Smooth muscle cell of the brain vasculature (primary cell): ENCODE results near the gene UBE3D.
"Not testable (repeated sequence)": the region's sequence is repeated elsewhere in the genome, so short reads cannot be mapped to it uniquely, and the experiment has no call there.

Experiments used
- DNase-seq: peaks from one replicate; pipeline ENCODE4 v3.0.0-alpha.2; 2012; ENCODE audit warnings: low read depth, low spot score

Gene UBE3D

DNA sequence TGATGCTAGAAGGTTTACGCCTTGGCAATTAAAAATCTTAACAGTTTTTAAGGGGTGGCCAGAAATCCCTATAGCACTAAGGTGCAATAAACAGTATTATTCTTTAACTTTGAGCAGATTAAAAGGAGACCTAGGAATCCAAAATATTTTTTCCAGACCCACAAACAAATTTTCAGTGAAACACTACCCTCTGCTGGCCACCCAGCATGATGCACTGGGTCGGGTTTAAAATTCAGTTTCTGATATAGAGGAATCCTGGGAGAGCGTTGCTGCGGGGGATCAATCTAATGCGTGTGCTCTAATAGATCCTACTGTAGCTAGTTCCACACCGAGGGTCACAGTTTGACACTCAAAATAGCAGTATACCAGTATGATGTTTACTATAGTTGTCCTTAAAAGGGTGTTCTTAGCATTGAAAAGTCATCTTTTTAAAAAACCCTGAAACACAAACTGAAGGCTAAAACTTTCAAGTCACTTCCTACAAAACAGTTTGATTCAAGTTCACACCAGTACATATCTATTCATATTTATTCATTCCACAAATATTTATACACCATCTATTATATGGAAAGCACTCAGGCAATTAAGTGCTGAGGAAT lies 10.2 kb downstream of the UBE3D start:
- DNase-seq, result no peak

DNA sequence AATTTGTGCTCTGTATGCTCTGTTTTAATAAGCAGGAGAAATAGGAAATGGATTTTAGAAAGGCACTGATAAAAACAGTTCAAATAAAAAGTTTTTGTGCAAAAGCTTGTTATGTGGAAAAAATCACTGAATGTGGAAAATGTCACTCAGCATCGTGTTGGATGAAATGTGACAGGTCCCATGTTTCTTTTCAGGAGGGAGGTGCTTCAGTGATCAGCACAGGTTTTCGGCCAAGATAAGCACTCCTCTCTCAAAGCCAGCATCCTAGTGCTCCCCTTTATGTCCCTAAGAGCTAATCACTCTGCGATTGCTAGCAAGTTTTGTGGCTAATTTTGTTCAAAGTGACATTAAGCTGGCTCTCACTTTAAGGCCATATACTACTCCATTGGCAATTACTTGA lies 12.0 kb downstream of the UBE3D start:
- DNase-seq, result no peak

DNA sequence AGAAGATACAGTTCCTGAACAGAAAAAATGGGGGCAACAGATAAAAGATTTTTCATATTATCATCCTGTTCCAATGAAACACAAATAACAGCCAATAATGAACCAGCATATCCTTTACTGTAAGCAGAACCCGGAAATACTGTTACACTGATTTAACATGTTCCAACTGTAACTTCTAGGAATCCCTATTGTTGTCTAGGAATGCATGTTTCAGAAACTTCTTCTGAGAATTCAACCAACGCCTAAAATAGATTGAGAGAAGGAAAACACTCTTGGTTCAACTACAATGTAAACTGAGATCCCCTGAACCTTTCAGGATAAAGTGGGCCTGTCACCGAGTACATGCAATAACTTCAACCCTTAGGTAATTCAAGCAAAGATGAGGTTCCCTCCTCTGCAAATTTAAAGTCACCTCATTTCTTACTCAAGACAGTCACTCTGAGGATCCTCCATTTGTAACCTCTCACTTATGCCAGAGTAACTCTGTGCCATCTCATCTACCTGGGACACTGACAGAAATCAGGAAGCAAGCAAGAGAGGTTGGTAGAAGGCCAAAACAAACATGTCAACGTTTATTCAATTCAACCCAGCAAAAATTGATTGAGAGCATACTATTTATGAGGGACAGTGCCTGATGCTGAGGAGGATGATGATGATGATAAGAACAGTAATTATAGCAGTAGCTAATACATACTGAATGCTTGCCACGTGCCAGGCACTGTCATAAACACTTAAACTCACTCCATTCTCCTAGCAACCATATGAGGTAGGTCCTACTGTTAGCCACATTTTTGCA lies 14.1 kb downstream of the UBE3D start:
- no peak for DNase-seq

DNA sequence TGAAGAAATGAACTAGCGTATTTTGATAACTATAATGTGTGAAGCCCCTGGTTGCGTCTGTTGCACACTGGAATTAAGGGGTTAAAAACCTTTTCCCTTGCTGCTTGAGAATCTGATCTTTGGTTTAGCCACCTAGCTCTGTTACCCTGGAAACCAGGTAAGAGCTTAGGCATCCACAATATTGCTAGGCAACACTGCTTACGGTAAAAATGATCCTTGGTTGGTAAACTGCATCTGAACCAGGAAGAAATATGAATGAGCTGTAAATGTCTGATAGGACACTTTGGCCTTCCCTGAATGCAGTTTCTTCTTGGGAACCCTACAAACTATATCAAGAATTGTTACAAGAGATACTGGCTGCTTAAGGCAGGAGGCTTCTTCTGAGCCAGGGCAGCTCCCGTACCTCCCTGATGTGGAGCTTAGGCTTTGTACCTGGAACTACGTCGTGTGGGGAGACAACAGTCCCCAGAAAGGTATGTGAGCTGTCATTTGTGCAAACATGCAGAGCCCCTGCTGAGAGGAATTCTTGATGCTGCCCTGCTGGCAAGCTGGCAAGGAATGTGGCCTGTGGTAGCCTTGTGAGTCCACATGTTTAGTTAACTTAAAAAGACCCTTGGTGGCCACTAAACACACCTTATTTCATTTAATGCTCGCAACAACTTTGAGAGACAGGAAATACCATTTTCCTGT lies 18.4 kb downstream of the UBE3D start:
- no peak for DNase-seq

DNA sequence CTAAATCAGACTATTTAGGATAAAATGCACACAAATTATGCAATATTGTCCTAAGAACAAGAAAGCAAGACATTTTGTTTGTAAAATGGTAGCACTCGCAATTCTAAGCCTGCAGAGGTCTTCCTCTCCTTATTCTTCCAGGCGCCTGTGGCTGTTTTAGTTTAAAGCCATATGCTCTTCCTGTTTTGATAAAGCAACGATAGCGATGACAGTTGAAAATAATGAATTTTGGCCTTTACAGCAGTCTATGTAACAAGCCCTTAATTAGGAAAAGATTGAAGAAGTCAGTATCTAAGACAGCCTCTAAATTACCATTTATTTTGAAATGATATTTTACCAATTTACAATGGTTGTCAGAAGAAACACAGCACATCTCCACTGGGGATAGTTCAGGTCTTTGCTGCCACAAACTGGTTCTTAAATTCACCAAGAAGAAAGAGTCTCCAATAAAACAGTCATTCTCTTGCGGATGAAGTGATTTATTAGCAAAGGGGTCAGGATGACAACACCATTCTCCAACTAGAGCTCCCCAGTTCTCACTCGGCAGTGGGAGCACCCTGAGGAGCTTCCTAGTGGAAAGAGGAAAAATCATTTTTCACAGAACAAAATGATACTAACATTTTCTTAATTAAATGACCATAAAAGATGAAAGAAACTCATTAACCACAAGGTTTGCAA lies 21.4 kb downstream of the UBE3D start:
- DNase-seq, result no peak

DNA sequence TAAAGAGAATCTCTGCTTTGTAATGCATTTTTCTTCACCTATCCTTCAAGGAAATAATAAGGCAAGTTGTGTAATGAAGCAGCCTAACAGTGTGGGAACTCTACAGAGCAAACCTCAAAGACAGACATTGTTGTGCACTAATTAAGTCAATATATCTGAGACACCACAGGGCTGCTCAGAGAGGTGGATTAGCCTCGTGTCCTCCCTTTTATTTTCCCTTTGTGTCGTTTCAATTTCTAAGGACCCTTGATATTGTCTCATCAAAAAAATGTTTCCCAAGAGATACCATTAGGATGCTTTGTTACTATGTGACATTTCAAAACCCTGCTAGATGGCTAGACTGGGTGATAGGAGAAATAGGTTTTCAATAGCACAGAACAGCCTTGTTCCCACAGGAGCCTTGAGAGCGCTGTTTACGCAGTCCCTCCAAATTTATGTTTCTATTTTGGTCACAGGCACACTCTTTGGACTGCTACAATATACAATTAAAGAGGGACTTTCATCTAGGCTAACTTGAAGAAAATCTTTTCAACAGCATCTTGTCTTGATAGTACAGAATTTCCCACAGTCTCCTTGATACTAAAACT lies 23.1 kb downstream of the UBE3D start:
- DNase-seq, result no peak

DNA sequence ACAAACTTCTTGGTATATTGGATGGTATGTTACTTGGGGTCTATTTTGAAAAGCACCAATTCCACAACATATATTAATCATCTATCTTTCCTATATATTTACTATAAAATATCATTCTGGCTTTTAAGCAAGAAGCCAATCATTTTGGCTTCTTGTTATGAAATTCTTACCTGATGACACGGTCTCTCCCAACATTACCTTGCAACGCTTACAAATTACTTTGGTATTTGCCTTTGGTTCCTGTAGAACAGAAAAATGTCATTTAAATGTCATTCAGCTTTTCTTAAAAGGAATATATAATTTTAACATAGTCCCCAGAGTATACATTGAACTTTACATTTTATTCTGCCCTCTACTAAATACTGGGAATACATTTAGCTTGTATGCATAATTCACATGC lies 27.4 kb downstream of the UBE3D start:
- DNase-seq, result no peak

DNA sequence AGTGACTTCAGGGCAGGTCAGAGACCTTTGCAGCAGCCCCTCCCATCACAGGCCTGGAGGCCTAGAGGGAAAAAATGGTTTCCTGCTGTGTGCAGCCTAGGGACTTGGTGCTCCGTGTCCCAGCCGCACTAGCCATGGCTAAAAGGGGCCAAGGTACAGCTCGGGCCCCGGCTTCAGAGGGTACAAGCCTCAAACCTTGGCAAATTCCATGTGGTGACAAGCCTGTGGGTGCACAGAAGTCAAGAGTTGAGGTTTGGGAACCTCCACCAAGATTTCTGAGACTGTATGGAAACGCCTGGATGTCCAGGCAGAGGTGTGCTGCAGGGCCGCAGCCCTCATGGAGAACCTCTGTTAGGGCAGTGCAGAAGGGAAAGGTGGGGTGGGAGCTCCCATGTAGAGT lies 34.0 kb downstream of the UBE3D start:
- no peak for DNase-seq

DNA sequence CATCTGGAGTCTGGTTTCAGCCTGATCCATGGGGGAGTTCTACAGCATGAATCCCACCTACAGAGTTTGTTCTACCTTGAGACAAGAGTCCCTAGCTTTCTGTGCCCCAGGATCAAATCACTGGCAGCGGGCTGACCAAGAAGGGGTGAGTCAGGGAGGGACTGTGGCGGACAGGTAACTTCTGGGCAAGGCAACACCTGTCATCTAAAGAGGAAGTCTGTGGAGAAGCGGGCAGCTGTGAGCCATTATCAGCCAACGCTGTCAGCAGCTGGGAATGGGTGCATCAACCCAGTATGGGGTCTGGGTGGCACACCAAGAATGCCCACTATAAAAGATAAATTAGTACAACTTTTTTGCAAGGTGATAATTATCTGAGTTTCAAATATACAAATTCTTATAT lies 45.9 kb downstream of the UBE3D start:
- DNase-seq, result no peak

DNA sequence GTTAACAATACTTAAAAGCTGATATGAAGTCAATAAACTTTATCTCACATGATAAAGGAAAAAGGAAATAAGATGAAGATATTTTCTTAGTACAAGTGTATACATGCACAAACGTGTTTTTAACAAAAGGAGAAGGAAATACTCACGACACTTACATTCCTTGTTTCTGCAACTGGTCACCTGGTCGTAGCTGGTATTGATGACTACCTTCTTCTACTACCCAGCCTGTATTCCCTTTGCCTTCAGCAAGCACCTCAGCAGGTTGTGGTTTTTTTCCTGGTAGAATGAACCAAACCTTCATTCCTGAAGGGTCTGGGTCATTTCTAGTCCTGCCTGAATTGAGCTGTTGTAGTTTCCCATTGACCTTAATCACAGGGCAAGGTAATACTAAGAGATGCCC lies 54.5 kb downstream of the UBE3D start:
- DNase-seq, result not testable (repeated sequence)

DNA sequence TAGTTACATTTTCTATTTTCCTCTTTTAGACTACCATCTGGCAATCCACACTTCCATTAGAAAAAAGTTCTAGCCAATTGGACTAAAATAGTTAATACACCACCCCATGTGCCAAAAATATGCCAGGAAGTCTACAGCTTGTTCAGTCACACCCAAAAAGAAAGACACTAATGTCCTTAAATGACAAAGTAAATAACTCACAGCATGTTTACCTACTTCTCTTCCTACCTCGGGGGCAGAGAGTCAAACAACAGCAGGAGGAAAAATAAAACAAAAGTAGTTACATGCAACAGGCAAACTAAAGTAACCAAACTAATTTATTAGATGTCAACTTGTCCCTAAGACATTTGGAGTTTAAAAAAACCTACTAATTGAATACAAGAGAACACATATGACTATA lies 57.0 kb downstream of the UBE3D start:
- no peak for DNase-seq

DNA sequence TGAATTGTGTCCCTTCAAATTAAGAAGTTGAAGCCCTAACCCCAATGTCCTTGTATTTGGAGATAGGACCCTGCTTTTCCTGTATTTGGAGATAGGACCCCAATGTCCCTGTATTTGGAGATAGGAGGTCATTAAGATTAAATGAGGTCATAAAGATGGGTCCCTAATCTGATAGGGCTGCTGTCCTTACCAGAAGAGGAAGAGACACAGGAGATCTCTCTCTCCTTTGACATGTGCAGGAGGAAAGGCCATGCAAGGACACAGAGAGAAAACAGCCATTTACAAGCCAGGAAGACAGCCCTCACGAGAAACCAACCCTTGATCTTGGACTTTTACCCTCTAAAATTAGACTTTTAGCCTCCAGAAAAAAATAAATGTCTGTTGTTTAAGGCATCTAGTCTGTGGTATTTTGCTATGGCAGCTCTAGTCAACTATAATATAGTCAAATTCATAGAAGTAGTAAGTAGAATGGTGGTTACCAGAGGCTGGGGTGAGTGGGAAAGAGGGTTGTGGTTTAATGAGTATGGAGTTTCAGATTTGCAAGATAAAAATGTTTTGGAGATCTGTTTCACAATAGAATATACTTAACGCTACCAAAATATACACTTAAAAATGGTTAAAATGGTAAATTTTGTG lies 59.3 kb downstream of the UBE3D start:
- DNase-seq, result no peak

DNA sequence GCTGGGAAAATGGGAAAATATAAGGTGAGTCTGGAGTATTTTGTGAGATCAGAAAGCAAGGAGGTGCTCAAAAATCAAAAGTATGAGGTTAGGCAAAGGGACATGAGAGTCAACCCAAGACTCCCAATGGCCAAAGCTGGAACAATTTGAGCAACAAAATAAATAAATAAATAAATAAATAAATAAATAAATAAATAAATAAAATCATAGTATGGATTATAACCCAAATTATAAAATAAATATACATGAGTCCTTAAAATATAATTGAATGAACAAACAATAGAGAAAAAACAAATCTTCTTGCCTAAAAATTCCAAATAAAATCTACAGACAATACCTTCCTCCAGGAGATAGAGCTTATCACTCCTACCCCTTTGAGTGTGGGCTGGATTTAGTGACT lies 69.5 kb downstream of the UBE3D start:
- DNase-seq, result no peak

DNA sequence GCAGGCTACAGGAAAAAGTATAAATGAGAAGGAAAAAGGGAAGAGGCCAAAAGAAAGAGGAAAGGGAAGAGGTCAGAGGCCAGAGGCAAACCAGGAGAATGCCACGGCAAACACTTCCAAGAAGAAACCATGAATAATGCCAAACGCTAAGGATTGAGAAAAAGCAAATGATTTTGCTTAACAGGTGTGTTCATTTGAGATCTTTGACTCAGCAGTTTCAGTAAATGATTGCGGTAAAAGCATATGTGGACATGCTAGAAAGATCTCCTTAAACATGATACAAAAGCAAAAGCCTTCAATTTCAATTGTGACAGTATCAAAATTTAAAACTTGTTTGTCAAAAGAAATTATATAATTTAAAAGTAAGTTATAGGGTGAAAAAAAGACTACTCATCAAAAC lies 70.6 kb downstream of the UBE3D start:
- DNase-seq, result no peak

DNA sequence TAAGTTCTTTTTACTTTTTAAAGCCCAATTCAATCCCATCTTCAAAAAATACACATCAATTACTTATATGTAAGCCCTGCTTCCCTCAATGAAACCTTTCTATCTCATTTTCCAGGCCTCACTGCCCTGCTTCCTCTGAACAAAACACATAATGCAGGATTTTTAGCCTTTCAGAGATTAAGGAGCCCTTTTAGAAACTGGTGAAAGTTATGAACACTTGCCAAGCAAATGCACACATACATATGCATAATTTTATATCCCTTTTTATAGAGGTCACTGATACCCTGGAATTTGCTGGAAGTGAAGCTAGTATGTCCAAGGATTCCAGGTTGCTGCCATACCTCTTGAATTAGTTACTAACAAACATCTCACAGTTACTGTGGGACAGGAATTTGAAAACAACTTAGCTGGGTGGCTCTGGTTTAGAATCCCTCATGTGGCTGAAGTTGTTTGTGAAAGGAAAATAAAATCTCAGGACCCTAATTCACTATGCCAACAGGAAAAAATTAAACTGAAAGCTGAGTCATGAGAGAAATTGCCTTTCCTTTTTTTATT lies 75.8 kb downstream of the UBE3D start:
- no peak for DNase-seq

DNA sequence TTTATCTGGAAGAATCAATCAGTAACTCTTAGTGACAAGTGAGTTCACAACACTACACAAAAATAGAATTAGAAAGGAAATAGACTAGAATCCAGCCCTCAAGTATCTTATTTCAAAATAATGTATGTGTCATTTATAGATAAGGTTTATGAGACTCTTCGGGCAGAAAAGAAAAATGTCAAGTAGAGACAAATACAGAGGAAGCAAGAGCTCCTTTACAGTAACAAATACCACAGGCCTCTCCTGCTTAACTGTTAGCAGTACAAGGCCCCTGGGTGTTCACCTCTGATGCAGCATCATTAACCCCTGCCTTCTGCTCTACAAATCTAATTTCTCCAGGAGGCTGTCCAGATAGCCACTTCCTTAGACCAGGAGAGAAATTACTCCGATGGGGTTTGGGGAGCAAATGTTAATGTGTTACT lies 76.7 kb downstream of the UBE3D start:
- DNase-seq, result no peak

DNA sequence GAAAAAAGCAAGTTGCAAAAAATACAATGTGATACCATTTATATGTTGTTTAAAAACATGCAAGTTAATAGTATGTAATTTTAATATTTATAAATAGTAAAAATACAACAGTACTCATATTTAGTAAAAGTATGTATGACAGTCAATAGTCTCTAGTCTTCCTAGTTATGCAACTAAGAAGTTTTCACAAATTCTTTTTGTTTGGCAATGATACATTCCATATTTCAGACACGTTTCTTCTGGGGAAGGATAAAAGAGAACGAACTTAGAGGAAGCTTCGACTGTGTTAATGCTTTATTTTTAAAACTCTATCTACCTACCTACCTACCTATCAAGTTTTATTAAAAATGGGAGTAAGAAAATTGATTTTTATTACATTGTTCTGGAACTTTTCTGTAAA lies 77.7 kb downstream of the UBE3D start:
- no peak for DNase-seq

DNA sequence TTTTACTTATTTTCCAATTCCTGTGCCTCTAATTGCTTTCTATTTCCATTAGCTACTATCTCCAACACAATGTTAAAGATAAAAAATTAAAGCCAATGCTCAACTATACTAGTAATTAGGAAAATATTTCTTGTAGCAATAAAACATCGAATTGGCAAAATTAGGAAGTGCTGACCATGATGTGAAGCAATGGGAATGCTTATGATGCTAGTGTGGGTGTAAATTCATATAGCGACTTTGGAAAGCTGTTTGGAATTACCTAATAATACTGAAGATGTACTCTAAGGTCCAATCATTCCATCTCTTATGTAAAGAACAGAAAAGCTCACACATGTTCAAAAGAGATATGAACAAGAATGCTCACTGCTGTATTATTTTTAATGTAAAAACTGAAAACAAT lies 78.2 kb downstream of the UBE3D start:
- DNase-seq, result no peak

DNA sequence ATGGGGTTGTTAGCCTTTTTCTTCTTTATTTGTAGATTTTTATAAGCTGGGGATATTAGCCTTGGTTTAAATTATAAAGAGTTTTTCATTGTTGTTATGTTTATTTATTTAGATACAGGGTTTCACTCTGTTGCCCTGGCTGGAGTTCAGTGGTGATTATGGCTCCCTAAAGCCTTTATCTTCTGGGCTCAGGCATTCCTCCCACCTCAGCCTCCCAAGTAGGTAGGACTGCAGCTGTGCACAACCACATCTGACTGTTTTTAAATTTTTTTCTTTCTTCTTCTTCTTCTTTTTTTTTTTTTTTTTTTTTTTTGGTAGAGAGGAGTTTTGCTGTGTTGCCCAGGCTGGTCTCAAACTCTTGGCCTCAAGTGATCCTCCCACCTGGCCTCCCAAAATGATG lies 80.9 kb downstream of the UBE3D start:
- DNase-seq, result no peak

DNA sequence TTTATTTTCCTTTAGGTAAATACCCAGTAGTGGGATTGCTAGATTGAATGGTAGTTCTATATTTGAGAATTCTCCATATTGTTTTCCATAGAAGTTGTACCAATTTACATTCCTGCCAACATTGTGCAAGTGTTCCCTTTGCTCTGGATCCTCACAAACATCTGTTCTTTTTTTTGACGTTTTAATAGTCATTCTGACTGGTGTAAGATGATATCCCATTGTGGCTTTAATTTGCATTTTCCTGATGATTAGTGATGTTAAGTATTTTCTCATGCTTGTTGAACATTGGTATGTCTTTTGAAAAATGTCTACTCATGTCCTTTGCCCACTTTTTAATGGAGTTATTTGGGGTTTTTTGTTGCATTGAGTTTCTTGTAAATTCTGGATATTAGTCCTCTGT lies 85.6 kb downstream of the UBE3D start:
- no peak for DNase-seq

DNA sequence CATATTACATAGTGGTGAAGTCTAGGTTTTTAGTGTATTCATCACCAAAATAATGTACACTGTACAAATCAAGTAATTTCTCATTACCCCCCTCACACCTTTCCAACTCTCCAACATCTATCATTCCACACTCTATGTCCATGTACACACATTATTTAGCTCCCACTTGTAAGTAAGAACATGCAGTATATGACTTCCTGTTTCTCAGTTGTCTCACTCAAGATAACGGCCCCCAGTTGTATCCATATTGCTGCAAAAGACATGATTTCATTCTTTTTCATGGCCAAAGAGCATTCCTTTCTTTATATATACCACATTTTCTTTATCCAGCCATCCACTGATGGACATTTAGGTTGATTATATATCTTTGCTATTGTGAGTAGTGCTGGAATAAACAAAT lies 86.0 kb downstream of the UBE3D start:
- DNase-seq, result no peak
